22Rv1 (cell line): ENCODE results near the gene CUX1.
"Not testable (repeated sequence)": the region's sequence is repeated elsewhere in the genome, so short reads cannot be mapped to it uniquely, and the experiment has no call there.

Source experiments
- H3K27ac ChIP-seq: fragments of 450-650 bp; 2 replicates; pipeline ENCODE4 v1.5.1; 2017
- ZFX ChIP-seq: fragments of 450-650 bp; IDR thresholded peaks from 2 replicates; pipeline ENCODE4 v1.6.1; 2017; ENCODE audit warnings: antibody characterized with exemption, borderline replicate concordance
- TF ChIP-seq, protein P1 (sequence below): fragments of 450-650 bp; IDR thresholded peaks from 2 replicates; pipeline ENCODE4 v1.5.1; 2017; ENCODE audit warnings: mild to moderate bottlenecking

The CUX1 gene

DNA sequence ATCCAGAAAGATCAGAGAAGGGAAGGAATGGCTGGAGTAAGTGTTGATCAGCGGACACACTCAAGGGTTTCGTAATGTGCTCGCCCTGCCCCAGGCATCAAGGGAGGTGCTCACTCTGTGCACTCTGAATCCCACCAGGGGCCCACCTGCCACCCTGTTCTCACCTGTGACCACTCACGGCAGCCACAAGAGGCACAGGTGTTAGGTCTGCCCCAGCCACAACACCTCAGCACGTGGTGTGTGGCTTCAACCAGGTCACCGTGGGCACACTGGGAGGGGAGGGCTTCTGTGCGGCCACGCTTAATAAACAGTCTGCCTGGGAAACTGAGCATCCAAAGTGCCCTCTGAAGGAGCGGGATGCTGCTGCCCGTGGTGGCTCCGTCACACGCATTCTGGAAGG lies 49.8 kb downstream of the CUX1 start:
- no peak overlapping the region for H3K27ac ChIP-seq
- TF ChIP-seq, protein P1, sequence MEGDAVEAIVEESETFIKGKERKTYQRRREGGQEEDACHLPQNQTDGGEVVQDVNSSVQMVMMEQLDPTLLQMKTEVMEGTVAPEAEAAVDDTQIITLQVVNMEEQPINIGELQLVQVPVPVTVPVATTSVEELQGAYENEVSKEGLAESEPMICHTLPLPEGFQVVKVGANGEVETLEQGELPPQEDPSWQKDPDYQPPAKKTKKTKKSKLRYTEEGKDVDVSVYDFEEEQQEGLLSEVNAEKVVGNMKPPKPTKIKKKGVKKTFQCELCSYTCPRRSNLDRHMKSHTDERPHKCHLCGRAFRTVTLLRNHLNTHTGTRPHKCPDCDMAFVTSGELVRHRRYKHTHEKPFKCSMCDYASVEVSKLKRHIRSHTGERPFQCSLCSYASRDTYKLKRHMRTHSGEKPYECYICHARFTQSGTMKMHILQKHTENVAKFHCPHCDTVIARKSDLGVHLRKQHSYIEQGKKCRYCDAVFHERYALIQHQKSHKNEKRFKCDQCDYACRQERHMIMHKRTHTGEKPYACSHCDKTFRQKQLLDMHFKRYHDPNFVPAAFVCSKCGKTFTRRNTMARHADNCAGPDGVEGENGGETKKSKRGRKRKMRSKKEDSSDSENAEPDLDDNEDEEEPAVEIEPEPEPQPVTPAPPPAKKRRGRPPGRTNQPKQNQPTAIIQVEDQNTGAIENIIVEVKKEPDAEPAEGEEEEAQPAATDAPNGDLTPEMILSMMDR: no peak
- TF ChIP-seq ZFX: no peak

DNA sequence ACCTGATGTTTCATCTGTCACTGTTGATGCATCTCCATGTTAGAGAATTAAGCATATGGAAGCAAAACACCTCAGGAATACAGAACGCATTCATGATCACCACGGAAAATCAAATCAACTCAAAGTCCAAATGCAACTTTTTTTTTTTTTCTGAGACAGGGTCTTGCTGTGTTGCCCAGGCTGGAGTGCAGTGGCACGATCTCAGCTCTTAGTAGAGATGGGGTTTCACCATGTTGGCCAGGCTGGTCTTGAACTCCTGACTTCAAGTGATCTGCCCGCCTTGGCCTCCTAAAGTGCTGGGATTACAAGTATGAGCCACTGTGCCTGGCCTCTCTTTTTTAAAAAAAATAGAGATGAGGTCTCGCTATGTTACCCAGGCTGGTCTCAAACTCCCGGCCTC lies 50.3 kb downstream of the CUX1 start:
- H3K27ac ChIP-seq: not testable (repeated sequence)

DNA sequence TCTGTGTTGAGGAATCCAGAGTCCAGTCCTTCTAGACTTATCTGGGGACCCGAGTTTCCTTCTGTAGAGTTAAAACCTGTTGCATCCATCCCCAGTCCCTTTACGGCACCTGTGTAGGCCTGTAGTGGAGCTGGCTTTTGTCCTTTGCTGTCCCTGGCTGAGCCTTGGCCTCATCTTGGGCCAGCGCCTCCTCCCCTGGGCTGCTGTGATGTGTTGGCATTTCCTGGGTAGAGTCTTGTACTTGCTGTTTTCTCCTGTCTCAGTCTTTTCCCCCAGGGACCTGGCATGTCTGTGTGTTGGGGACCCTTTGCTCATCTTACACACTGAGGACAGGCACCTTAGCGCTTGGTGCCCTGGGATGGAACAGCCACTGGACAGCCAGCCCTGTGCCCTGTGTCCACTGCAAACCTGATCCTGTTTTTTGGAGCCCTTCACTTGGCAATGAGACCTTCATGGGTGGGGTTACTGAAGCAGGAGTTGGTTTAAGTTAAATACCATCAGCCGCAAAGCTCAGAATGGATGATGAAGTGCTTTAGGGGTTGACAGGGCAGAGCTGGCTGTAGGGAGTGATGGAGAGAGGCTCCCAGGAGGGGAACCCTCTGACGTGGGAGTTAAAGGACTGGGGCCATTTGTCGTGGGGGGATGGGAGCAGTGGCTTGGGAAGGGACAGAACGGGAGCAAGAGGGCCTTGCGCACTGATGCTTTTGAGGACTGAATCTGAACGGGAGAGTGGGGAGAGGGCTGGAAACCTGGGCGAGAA lies 50.9 kb downstream of the CUX1 start:
- no peak overlapping the region for H3K27ac ChIP-seq
- TF ChIP-seq ZFX: no peak
- TF ChIP-seq, protein P1: no peak

DNA sequence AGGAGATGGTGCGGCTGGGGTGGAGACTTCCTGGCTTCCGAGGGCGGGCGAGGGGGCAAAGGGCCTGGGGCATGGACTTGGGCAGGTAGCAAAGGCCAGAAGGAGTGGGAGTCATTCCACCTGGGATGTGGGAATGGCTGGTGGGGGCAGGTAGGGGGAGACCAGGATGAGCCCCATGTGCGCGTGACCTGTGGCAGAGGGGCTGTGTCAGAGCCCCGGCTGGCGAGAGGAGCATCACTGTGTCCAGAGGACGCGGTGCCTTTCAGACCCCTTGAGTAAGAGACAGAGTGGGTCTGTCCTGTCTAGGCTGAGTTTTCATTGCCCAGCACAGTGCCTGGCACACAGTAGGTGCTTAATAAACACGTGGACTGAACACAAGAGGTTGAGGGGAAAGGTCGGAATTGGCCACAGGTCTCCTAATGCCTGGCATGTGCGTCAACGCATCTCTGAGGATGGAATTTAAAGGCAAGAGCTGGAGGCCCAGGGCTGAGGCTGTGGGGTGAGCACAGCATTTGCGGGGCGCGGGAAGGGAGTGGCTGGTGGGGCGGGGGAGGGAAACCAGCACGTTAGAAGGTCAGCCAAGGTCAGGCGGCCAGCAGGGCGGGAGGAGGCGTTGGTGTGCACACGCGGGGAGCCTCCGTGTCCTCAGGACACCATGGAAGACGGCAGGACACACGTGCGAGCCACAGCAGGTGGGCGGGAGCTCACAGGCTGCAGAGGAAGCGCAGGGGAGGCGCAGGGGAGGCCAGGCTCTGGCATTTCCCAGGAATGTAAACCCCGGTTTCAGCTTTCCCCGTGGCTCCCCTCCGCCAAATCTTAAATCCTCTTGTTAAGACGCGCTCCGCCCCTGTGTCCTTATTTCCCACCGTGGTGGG lies 51.8 kb downstream of the CUX1 start:
- TF ChIP-seq, protein P1: no peak
- no peak for TF ChIP-seq ZFX
- H3K27ac ChIP-seq: no peak overlapping the region

DNA sequence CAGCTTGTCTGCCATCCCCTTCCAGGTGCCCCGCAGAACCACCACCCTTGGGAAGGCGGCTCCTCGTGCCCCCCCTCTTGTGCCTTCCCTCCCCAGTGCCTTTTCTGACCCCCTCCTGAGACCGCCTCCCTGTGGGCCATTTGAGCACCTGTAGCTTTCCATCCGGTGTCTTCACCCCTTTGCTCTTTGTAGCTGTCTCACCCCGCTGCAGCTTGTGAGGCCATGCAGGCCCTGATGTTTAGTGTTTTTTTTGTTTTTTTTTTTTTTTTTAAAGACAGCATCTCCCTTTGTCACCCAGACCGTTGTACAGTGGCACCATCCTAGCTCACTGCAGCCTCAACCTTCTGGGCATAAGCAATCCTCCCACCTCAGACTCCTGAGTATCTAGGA lies 52.5 kb downstream of the CUX1 start:
- peak overlapping the region; percentile 21; the same call in 1 of the 2 replicates for H3K27ac ChIP-seq
- TF ChIP-seq, protein P1: no peak
- no peak for TF ChIP-seq ZFX

DNA sequence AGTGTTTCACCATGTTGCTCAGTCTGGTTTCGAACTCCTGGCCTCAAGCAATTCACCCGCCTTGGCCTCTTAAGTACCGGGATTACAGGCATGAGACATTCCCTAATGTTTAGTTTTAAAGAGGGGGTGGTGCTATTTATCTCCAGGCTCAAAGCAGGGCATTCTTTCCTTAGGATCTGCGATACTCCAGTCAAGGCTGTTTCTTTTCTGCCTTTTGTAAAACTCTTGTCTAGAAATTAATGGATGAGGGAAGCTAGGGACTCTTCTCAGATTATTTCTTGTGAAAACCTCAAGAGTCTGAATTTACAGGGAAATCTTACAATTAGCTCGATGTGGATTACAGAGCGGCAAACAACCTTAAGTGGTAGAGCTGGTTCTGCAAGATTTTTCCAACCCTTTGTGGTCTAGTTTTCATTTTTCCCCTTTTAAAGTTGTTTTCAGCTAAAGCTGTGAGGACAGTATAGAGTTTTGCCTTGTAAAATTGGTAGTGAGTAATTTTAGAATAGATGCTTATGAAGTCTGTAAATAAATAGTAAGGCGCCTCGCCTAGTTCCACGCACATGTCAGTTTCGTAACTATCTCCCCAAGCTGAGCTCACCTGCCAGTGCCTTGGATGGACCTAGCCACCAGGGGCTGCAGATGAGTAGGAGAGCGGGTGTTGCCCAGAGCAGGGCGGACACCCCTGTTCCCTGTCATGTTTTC lies 53.1 kb downstream of the CUX1 start:
- TF ChIP-seq, protein P1: no peak
- no peak for TF ChIP-seq ZFX
- H3K27ac ChIP-seq: peak overlapping the region; percentile 21; the same call in 1 of the 2 replicates

DNA sequence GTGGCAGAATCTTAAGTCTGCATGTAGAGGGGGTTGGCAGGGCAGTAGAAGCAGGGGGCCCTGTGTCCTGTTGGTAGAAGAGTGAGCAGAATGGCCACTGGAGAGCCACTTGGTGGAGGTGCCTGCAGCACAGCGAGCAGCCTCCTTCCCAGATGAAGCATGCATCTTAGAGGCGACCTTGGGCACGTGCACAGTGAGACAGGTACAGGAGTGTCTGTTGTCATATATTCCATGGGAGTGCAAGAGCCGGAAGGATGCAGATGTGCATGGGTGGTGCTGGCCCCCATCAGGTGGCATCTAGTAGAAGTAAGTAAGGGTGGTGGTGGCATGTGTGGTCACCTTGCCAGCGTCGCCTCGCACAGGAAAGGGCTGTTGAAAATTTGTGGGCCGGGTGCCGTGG lies 53.9 kb downstream of the CUX1 start:
- H3K27ac ChIP-seq: peak overlapping the region; percentile 21; the same call in 1 of the 2 replicates
- TF ChIP-seq, protein P1: no peak
- no peak for TF ChIP-seq ZFX
